ENCODE data around the gene PTPRG. TPM values are rescaled to one million over a fixed set of nuclear protein-coding genes. Genes with fewer than 3 reads are reported as not detected.

PTPRG gene
- total RNA-seq, 4 donors from 2014 or later, result 8.4 to 37.3 (median 14.9) TPM

- H3K4me3 ChIP-seq (ENCODE audit: low read depth, poor library complexity, severe bottlenecking), result no peak overlapping the region
- intact Hi-C loops (cut with DNase I; ENCODE audit: low total_unique reads), result no loop called here
- TF ChIP-seq POLR2A (IDR thresholded peaks at IDR 0.05), result no peak
- no peak for TF ChIP-seq CTCF (IDR thresholded peaks at IDR 0.05)
- WGBS, 2 donors, result 38 to 54% methylated on average over 1 of the region's 1 CpG
- DNase-seq (ENCODE audit: low spot score in 2 of 2), result no peak
These were observed 260.5 kb downstream of the PTPRG start for GRCh38 chr3:61821823-61822251.

GRCh38 chr3:61822588-61822987 lies 261.2 kb downstream of the PTPRG start:
- H3K4me3 ChIP-seq (ENCODE audit: low read depth, poor library complexity, severe bottlenecking), result no peak overlapping the region
- intact Hi-C loops (cut with DNase I; ENCODE audit: low total_unique reads), result no loop called here
- WGBS, 2 donors, result 87 to 90% methylated on average over 2 of the region's 2 CpGs
- DNase-seq (ENCODE audit: low spot score in 2 of 2), result no peak
- TF ChIP-seq CTCF (IDR thresholded peaks at IDR 0.05), result no peak
- TF ChIP-seq POLR2A (IDR thresholded peaks at IDR 0.05), result no peak

DNA sequence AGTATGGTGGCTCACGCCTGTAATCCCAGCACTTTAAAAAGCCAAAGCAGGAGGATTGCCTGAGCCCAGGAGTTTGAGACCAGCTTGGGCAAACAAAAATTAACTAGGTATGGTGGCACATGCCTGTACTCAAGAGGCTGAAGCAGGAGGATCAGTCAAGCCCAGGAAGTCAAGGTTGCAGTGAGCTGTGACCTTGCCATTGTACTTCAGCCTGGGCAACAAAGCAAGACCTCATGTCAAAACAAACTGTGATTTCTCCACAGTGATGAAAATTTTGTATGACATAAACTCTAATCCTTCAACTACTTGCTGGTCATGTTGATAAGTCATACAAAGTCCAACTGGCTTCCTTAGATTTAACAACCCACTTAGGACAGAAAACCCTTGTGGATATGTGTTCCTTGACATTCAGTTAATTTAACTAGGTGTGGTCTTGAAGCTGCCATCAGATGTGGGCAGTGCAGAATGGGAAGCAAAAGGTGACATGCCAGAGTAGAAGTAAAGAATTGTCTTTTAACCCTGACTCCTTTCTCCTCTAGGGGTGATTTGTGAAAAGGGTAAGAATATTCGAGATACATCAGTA lies 263.3 kb downstream of the PTPRG start:
- no peak for DNase-seq (ENCODE audit: low spot score in 2 of 2)
- 90 to 92% methylated on average over 2 of the region's 2 CpGs for WGBS, 2 donors
- H3K4me3 ChIP-seq (ENCODE audit: low read depth, poor library complexity, severe bottlenecking), result no peak overlapping the region
- intact Hi-C loops (cut with DNase I; ENCODE audit: low total_unique reads), result no loop called here
- TF ChIP-seq CTCF (IDR thresholded peaks at IDR 0.05), result no peak
- TF ChIP-seq POLR2A (IDR thresholded peaks at IDR 0.05), result no peak

- no peak overlapping the region for H3K4me3 ChIP-seq (ENCODE audit: low read depth, poor library complexity, severe bottlenecking)
- WGBS, 2 donors, result 87 to 89% methylated on average over 5 of the region's 5 CpGs
- intact Hi-C loops (cut with DNase I; ENCODE audit: low total_unique reads), result no loop called here
- TF ChIP-seq CTCF (IDR thresholded peaks at IDR 0.05) (no peak), POLR2A (IDR thresholded peaks at IDR 0.05) (no peak)
- no peak for DNase-seq (ENCODE audit: low spot score in 2 of 2)
These were observed 264.8 kb downstream of the PTPRG start for GRCh38 chr3:61826161-61826560.

DNA sequence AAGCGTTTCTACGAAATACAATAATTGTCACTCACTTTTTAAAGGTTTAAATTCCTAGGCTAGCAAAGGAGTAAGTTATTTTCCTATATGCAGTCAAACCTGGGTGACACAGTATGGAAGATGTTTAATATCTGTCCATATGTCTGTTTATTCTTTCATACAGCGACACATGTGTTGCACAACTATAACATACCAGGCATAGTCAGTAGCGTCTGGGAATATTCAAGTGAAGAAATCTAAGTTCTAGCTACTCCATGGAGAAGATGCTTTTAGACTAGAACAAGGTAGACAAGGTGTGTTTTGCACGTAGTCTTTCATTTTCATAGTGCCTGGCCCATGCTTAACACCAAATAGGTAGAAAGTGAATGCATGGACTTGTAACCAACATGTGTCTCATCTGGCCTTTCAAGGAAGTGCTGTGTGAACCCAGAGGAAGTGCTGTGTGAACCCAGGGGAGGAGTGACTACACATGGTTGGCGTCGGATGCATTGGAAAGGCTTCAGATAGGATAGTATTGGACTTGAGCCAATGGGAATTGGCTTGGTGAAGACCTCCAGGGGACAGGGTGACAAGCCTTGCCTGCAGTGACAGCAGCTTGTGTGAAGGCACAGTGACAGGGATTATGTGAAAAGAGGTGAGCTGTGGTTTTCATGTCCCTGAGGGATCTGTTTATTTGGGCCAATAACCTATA lies 267.0 kb downstream of the PTPRG start:
- H3K4me3 ChIP-seq (ENCODE audit: low read depth, poor library complexity, severe bottlenecking), result no peak overlapping the region
- DNase-seq (ENCODE audit: low spot score in 2 of 2), result no peak
- TF ChIP-seq CTCF (IDR thresholded peaks at IDR 0.05) (no peak), POLR2A (IDR thresholded peaks at IDR 0.05) (no peak)
- WGBS, 2 donors, result 76 to 82% methylated on average over 7 of the region's 7 CpGs
- intact Hi-C loops (cut with DNase I; ENCODE audit: low total_unique reads), result no loop called here
